Activated CD8-positive, alpha-beta memory T cell treated with anti-CD3 and anti-CD28 coated beads for 48 hours (primary cell): ENCODE data around the gene LAMB3.
"Not testable (repeated sequence)": the region's sequence is repeated elsewhere in the genome, so short reads cannot be mapped to it uniquely, and the experiment has no call there.

ENCODE experiments used
- DNase-seq, 3 experiments: peaks; one replicate each; pipeline ENCODE4 v3.0.0-alpha.2; 2020; ENCODE audit warnings: low read depth in 2 of 3, low spot score in 2 of 3

Gene LAMB3

GRCh38 chr1:209652121-209652735 is at the start of gene LAMB3:
LAMB3 (minus strand) TSS chr1:209652425; CDS start chr1:209650944, 1,481 bp downstream.
- DNase-seq = no peak

DNA sequence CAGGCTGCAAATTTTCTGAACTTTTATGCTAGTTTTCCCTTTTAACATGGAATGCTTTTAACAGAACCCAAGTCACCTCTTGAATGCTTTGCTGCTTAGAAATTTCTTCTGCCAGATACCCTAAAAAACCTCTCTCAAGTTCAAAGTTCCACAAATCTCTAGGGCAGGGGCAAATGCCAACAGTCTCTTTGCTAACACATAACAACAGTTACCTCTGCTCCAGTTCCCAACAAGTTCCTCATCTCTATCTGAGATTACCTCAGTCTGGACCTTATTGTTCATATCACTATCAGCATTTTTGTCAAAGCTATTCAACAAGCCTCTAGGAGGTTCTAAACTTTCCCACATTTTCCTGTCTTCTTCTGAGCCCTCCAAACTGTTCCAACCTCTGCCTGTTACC is 48.5 kb upstream of the LAMB3 start:
- not testable (repeated sequence) for DNase-seq

- no peak for DNase-seq
These were observed 44.9 kb upstream of the LAMB3 start for GRCh38 chr1:209697126-209697525.

DNA sequence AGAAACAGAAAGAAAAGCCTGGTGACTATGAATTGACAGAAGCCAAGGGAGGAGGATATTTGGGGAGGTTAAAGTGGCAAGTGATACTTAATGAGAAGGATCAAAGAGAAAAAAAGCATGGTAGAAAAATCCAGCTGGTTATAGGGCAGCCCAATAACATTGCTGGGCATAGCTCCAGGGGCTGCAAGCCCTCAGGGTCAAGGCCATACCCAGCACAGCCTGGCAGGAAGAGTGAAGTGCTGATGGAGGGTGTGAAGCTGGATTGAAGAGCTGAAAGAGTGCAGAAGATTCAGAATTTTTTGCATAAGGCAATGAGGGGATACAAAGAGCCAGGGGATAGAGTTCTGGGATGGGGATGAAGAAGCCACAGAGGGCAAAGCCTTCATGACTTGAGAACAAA is 44.4 kb upstream of the LAMB3 start:
- no peak for DNase-seq

DNA sequence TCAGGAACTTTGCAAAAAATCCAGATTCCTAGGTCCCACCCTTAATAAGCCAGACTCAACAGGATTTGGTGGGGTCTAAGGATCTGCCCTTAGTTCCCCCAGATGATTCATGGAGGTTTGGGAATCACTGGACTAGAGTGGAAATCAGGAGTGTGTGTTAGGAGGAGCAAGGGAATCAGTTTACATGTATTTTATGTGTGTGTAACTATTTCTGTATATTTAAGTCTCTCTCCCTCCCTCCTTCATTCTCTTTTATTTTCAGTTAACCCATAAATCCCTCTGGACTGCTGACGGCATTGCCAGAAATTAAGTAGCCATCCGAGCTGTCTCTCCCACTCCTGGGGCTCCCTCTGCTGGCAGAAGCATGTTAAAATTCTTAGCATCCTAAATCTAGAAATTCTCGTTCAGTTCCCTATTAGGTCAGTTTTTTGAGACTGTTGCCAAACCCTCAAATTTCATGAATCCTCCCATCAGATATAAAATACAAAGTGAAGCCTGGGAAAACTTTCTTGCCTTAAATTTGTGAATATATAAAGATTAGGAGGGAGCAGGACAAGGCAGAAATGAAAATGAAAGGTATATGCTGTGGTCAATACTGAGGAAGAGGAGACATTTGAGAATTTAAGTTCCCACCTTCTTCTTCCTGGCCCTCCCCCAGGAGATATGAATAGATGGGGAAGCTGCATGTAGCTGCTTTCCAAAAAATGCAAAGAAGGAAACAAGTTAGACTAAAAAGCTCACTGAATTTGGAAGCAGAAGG is 40.7 kb upstream of the LAMB3 start:
- DNase-seq = peak; percentile 23 to 56 (median 36)

GRCh38 chr1:209692296-209692695 is 40.1 kb upstream of the LAMB3 start:
- DNase-seq = no peak

GRCh38 chr1:209691237-209691636 is 39.0 kb upstream of the LAMB3 start:
- DNase-seq = no peak

- DNase-seq = no peak
These were observed 37.3 kb upstream of the LAMB3 start for GRCh38 chr1:209689477-209689876.

GRCh38 chr1:209688746-209689234 is 36.6 kb upstream of the LAMB3 start:
- DNase-seq = no peak

DNA sequence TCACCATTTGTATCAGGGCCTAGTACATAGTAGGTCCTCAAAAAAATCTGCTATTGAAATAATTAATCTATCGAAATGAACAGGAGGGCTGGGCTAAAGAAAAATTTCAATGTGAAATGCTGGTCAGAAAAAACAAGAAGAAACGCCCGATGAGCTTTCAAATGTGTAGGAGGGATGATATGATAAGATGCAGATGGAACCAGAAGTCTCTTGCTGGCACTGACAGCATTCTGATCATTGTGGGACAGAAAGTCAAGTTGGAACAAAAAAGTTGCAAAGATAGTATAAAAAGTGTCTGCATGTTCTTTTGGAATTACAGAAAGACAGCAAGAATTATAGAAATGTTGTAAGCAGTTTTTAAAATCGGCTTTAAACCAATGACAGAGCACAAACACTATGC is 34.1 kb upstream of the LAMB3 start:
- DNase-seq = no peak

GRCh38 chr1:209685821-209686220 is 33.6 kb upstream of the LAMB3 start:
- DNase-seq = no peak

- DNase-seq = no peak
These were observed 26.8 kb upstream of the LAMB3 start for GRCh38 chr1:209678981-209679539.

- no peak for DNase-seq
These were observed 23.4 kb upstream of the LAMB3 start for GRCh38 chr1:209675565-209676154.

DNA sequence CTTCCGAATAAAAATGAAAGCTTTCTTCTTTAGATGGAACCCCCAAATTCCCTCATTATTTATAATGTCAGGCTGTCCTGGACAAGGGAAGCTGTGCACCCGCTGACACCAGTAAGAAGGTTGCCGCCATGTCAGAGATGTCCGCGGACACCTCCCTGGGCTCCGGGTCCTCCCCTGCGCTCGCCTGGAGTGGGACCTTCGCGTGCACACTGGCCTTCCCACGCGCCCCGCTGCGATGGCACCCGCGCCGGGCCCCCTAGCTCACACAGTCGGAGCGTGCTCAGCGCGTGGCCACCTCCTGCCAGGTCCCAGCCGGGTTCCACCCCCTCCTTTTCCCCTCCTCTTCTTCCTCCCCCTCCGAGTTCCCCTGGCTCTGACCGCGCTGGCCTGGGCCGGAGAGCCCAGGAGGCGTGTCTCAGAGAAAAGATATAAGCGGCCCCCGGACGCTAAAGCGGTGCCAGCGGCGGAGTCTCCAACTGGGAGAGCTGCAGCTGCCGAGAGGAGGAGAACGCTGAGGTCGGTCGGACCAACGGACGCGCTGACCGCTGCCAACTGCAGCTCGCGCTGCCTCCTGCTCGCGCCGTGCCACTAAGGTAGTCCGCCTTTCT is 22.8 kb upstream of the LAMB3 start, which contains the start of gene G0S2:
TSS of gene G0S2 (plus strand) at position 456 of the 608 bp plus-strand sequence. CDS start 273 bp downstream, outside the sequence.
- no peak for DNase-seq

GRCh38 chr1:209673631-209674417 is 21.6 kb upstream of the LAMB3 start:
- no peak for DNase-seq

GRCh38 chr1:209672705-209673630 is 20.7 kb upstream of the LAMB3 start:
- no peak for DNase-seq

DNA sequence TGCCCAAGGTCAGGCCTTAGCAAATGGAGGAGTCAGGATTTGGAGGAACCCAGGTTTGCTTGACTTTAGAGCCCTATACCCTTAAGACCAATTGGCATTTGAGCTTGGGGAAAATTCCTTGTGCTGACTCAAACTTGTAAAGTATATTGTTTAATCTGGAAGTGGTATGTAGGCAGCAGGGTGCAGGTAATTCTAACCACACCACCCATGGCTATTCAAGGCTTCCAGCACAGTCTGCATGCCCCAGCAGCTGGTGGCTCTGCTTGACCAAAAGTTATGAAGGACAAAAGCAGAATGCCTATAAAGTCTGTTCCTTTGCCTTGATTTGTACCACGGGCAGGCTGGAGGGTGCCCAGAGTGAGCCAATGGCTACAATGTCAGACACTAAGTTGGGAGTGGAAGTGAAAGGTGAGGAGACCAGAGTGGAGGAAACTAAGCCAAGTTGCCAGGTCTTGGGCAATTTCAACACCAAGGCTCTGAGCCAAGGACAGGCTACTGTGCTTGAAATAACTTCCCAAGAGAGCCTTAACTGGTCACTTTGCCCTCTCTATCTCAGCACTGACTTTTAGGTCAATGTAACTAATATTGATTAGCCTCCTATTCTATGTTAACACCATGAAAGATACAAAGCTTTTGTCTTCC is 18.3 kb upstream of the LAMB3 start:
- DNase-seq = no peak

GRCh38 chr1:209667708-209668107 is 15.5 kb upstream of the LAMB3 start:
- DNase-seq = no peak

- no peak for DNase-seq
These were observed 14.9 kb upstream of the LAMB3 start for GRCh38 chr1:209667103-209667502.
